K562 (cell line): ENCODE data around the gene CELA1. TPM values are rescaled to one million over a fixed set of nuclear protein-coding genes. Genes with fewer than 3 reads are reported as not detected.

Source experiments
- ATF2 ChIP-seq: sonication (generic); formaldehyde crosslinking; IDR thresholded peaks from 2 replicates; pipeline ENCODE4 v1.8.1; 2022; ENCODE audit warnings: missing genetic modification reagents
- ATF7 ChIP-seq: fragments of 450-650 bp; IDR thresholded peaks from 2 replicates; pipeline ENCODE4 v1.7.1; 2014; ENCODE audit warnings: mild to moderate bottlenecking, moderate library complexity
- DACH1 ChIP-seq: fragments of 450-650 bp; IDR thresholded peaks from 2 replicates; pipeline ENCODE4 v1.6.1; 2018; ENCODE audit not compliant: partially characterized antibody
- ETS1 ChIP-seq: conservative IDR thresholded peaks from 2 replicates; pipeline ENCODE4 v1.6.1; 2011; ENCODE audit warnings: low read depth, mild to moderate bottlenecking, low read length; ENCODE audit not compliant: control insufficient read depth
- HOMEZ ChIP-seq: fragments of 250-450 bp; sonication (Bioruptor Pico); IDR thresholded peaks from 2 replicates; pipeline ENCODE4 v1.4.0; 2020; ENCODE audit warnings: mild to moderate bottlenecking, moderate library complexity
- LCOR ChIP-seq: sonication (generic); formaldehyde crosslinking; IDR thresholded peaks from 2 replicates; pipeline ENCODE4 v1.8.0; 2022; ENCODE audit warnings: mild to moderate bottlenecking, missing genetic modification reagents
- MIER1 ChIP-seq: fragments of 450-650 bp; IDR thresholded peaks from 2 replicates; pipeline ENCODE4 v1.6.1; 2016; ENCODE audit warnings: antibody characterized with exemption, mild to moderate bottlenecking, low read depth
- NCOR1 ChIP-seq: fragments of 450-650 bp; IDR thresholded peaks from 2 replicates; pipeline ENCODE4 v1.6.1; 2016; ENCODE audit warnings: mild to moderate bottlenecking, moderate library complexity
- NEUROD1 ChIP-seq: fragments of 150-350 bp; IDR thresholded peaks from 2 replicates; pipeline ENCODE4 v1.6.1; 2014; ENCODE audit warnings: borderline replicate concordance, low read length, low read depth; ENCODE audit not compliant: partially characterized antibody
- POLR2AphosphoS5 ChIP-seq: IDR thresholded peaks from 2 replicates; pipeline ENCODE4 v1.6.1; 2011; ENCODE audit warnings: mild to moderate bottlenecking, low read depth, low read length, moderate library complexity; ENCODE audit not compliant: control insufficient read depth, insufficient read depth
- PTBP1 ChIP-seq: fragments of 200-400 bp; formaldehyde crosslinking; IDR thresholded peaks from 2 replicates; pipeline ENCODE4 v1.6.1; 2017; ENCODE audit warnings: low read depth, low read length
- SMARCA5 ChIP-seq: fragments of 450-650 bp; IDR thresholded peaks from 2 replicates; pipeline ENCODE4 v1.6.1; 2016
- TRIM28 ChIP-seq: fragments of 450-650 bp; IDR thresholded peaks from 2 replicates; pipeline ENCODE4 v1.6.1; 2017
- ZNF780A ChIP-seq: fragments of 250-450 bp; sonication (Bioruptor Pico); IDR thresholded peaks from 2 replicates; pipeline ENCODE4 v1.5.0; 2021; ENCODE audit warnings: mild to moderate bottlenecking
- polyA plus RNA-seq, 8 experiments: library from polyadenylated mRNA; depleted of rRNA in 4 of 8; stranded (reverse) in 5 of 8; unstranded in 3 of 8; fragments of >200 nt; fragmentation: Nextera tagmentation in 2 of 8; fragmentation: Illumina TruSeq in 1 of 8; extraction: Ambion mirVana in 2 of 8; extraction: Trizol in 1 of 8; gene quantifications; 2 replicates each; pipeline versions ENCODE4 v1.2.1 to v1.2.3, GENCODE V29; 2011 to 2014; ENCODE audit warnings: inconsistent platforms in 1 of 8, missing spikeins in 1 of 8
- total RNA-seq, 7 experiments: library from RNA; depleted of rRNA in 6 of 7; stranded (reverse); fragments of >200 nt in 6 of 7; fragmentation: Illumina TruSeq in 2 of 7; extraction: Trizol in 2 of 7; gene quantifications; 2 replicates each; pipeline versions ENCODE4 v1.2.1 to v1.2.3, GENCODE V29; 2011 to 2021; ENCODE audit warnings: low replicate concordance in 1 of 7
- TF ChIP-seq, protein P1 (sequence below): fragments of 450-650 bp; IDR thresholded peaks from one replicate; pipeline ENCODE4 v1.6.1; 2018; ENCODE audit warnings: mild to moderate bottlenecking, moderate library complexity; ENCODE audit not compliant: partially characterized antibody
- TF ChIP-seq, protein P2 (sequence below): sonication (generic); formaldehyde crosslinking; IDR thresholded peaks from 2 replicates; pipeline ENCODE4 v1.5.0; 2020; ENCODE audit warnings: missing genetic modification reagents
- TF ChIP-seq, protein P3 (sequence below): sonication (generic); formaldehyde crosslinking; IDR thresholded peaks from 2 replicates; pipeline ENCODE4 v1.8.1; 2023; ENCODE audit warnings: mild to moderate bottlenecking, missing genetic modification reagents
- TF ChIP-seq, protein P4 (sequence below): fragments of 250-450 bp; sonication (Bioruptor Pico); IDR thresholded peaks from 2 replicates; pipeline ENCODE4 v1.5.0; 2021

CELA1 gene
- total and polyA plus RNA-seq, 9 of the 15 experiments (the other 6 are each of a cell fraction or from before 2014, with no cell fraction given): 0.06 to 0.27 (median 0.22) TPM; not detected in 6

- TF ChIP-seq HOMEZ (CRISPR knock-in tag) (no peak), ATF2 (CRISPR knock-in tag) (no peak), TRIM28 (peak; percentile 59; the same call in 1 of the 2 replicates), NCOR1 (peak; percentile 43; the same call in 1 of the 2 replicates), LCOR (CRISPR knock-in tag) (0 out of 2 replicates have a peak, but pooled peaks have one; percentile 45), SMARCA5 (peak; percentile 41; the same call in 1 of the 2 replicates), PTBP1 (no peak), ETS1 (no peak), NEUROD1 (peak; percentile 55), ZNF780A (no peak), DACH1 (no peak), MIER1 (0 out of 2 replicates have a peak, but pooled peaks have one; percentile 57), POLR2AphosphoS5 (no peak), ATF7 (peak; percentile 57; the same call in 1 of the 2 replicates)
- TF ChIP-seq, protein P1, sequence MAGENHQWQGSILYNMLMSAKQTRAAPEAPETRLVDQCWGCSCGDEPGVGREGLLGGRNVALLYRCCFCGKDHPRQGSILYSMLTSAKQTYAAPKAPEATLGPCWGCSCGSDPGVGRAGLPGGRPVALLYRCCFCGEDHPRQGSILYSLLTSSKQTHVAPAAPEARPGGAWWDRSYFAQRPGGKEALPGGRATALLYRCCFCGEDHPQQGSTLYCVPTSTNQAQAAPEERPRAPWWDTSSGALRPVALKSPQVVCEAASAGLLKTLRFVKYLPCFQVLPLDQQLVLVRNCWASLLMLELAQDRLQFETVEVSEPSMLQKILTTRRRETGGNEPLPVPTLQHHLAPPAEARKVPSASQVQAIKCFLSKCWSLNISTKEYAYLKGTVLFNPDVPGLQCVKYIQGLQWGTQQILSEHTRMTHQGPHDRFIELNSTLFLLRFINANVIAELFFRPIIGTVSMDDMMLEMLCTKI: no peak
- TF ChIP-seq, protein P2, sequence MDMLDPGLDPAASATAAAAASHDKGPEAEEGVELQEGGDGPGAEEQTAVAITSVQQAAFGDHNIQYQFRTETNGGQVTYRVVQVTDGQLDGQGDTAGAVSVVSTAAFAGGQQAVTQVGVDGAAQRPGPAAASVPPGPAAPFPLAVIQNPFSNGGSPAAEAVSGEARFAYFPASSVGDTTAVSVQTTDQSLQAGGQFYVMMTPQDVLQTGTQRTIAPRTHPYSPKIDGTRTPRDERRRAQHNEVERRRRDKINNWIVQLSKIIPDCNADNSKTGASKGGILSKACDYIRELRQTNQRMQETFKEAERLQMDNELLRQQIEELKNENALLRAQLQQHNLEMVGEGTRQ (CRISPR knock-in tag): no peak
- TF ChIP-seq, protein P3, sequence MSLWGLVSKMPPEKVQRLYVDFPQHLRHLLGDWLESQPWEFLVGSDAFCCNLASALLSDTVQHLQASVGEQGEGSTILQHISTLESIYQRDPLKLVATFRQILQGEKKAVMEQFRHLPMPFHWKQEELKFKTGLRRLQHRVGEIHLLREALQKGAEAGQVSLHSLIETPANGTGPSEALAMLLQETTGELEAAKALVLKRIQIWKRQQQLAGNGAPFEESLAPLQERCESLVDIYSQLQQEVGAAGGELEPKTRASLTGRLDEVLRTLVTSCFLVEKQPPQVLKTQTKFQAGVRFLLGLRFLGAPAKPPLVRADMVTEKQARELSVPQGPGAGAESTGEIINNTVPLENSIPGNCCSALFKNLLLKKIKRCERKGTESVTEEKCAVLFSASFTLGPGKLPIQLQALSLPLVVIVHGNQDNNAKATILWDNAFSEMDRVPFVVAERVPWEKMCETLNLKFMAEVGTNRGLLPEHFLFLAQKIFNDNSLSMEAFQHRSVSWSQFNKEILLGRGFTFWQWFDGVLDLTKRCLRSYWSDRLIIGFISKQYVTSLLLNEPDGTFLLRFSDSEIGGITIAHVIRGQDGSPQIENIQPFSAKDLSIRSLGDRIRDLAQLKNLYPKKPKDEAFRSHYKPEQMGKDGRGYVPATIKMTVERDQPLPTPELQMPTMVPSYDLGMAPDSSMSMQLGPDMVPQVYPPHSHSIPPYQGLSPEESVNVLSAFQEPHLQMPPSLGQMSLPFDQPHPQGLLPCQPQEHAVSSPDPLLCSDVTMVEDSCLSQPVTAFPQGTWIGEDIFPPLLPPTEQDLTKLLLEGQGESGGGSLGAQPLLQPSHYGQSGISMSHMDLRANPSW: no peak
- TF ChIP-seq, protein P4, sequence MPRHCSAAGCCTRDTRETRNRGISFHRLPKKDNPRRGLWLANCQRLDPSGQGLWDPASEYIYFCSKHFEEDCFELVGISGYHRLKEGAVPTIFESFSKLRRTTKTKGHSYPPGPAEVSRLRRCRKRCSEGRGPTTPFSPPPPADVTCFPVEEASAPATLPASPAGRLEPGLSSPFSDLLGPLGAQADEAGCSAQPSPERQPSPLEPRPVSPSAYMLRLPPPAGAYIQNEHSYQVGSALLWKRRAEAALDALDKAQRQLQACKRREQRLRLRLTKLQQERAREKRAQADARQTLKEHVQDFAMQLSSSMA (CRISPR knock-in tag): no peak
These were observed 19.6 kb downstream of the CELA1 start (continued) for GRCh38 chr12:51326698-51327439.
